Measurements from ENCODE around the gene ACADS. TPM values are rescaled to one million over a fixed set of nuclear protein-coding genes. Genes with fewer than 3 reads are reported as not detected.
A peak's percentile ranks its signal among the peaks of the same experiment; 100 is the strongest.

Gene ACADS
- total and polyA plus RNA-seq, 9 of the 15 experiments (the other 6 are each of a cell fraction or from before 2014, with no cell fraction given): 0.06 to 20.3 (median 8.8) TPM

DNA sequence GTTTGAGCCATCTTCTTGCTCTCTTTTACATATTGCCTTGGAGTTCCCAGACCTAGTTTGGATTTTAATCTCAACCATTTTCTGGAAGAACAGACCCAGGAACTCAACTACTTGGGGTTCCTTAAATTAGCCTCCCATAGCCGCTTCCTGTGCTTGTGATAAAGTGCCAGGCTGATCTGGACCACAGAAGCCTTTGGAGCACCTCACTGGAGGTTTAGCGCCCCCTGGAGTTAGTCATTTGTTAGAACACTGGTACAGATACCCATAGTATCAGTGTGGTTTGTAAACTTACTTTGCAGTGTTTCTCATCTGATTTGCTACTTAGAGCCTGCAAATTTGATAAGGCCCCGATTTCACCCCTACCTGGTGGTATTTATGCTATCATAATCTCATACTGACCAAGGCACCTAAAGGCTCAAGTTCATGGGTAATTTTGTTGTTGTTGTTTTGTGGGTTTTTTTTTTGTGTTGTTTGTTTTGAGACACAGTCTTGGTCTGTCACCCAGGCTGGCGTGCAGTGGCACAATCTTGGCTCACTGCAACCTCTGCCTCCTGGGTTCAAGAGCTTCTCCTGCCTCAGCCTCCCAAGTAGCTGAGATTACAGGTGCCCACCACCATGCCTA lies 11.7 kb upstream of the ACADS start (continued):
- TF ChIP-seq, protein P1, sequence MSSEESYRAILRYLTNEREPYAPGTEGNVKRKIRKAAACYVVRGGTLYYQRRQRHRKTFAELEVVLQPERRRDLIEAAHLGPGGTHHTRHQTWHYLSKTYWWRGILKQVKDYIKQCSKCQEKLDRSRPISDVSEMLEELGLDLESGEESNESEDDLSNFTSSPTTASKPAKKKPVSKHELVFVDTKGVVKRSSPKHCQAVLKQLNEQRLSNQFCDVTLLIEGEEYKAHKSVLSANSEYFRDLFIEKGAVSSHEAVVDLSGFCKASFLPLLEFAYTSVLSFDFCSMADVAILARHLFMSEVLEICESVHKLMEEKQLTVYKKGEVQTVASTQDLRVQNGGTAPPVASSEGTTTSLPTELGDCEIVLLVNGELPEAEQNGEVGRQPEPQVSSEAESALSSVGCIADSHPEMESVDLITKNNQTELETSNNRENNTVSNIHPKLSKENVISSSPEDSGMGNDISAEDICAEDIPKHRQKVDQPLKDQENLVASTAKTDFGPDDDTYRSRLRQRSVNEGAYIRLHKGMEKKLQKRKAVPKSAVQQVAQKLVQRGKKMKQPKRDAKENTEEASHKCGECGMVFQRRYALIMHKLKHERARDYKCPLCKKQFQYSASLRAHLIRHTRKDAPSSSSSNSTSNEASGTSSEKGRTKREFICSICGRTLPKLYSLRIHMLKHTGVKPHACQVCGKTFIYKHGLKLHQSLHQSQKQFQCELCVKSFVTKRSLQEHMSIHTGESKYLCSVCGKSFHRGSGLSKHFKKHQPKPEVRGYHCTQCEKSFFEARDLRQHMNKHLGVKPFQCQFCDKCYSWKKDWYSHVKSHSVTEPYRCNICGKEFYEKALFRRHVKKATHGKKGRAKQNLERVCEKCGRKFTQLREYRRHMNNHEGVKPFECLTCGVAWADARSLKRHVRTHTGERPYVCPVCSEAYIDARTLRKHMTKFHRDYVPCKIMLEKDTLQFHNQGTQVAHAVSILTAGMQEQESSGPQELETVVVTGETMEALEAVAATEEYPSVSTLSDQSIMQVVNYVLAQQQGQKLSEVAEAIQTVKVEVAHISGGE (CRISPR knock-in tag; IDR thresholded peaks at IDR 0.05): peak in 1 of 3 experiments; percentile 71; a peak in 2 of 6 replicates
- TF ChIP-seq GABPA (tag; conservative IDR thresholded peaks at IDR 0.05; ENCODE audit: low read depth) (peak; percentile 59), MCM7 (IDR thresholded peaks at IDR 0.05) (no peak), REST (IDR thresholded peaks at IDR 0.05; ENCODE audit: borderline replicate concordance) (peak; percentile 74; the same call in 1 of the 2 replicates), REST (CRISPR knock-in tag; IDR thresholded peaks at IDR 0.05; ENCODE audit: low read depth) (no peak), CTCF (IDR thresholded peaks at IDR 0.05 in 2 of 3, conservative IDR thresholded peaks at IDR 0.05 in 1 of 3; ENCODE audit: insufficient read depth in 2 of 3, low read depth in 1 of 3, low read length in 3 of 3) (peak; percentile 81 to 88 (median 83))

Measured in K562 (cell line).